ENCODE data around the gene ABLIM1.

The ABLIM1 gene

GRCh38 chr10:114645706-114646105 lies 12.4 kb downstream of the ABLIM1 start:
- no peak for DNase-seq

- no peak for DNase-seq
These were observed 14.9 kb downstream of the ABLIM1 start for GRCh38 chr10:114643158-114643557.

- DNase-seq, result no peak
These were observed 15.3 kb downstream of the ABLIM1 start for GRCh38 chr10:114642729-114643128.

- no peak for DNase-seq
These were observed 19.1 kb downstream of the ABLIM1 start for GRCh38 chr10:114638821-114639625.

GRCh38 chr10:114635797-114636550 lies 22.1 kb downstream of the ABLIM1 start:
- DNase-seq, result no peak

GRCh38 chr10:114635101-114635500 lies 23.0 kb downstream of the ABLIM1 start:
- no peak for DNase-seq

- DNase-seq, result no peak
These were observed 23.5 kb downstream of the ABLIM1 start for GRCh38 chr10:114634609-114634979.

GRCh38 chr10:114632869-114633715 lies 25.0 kb downstream of the ABLIM1 start:
- no peak for DNase-seq

- DNase-seq, result no peak
These were observed 26.2 kb downstream of the ABLIM1 start for GRCh38 chr10:114631666-114632417.

- no peak for DNase-seq
These were observed 26.9 kb downstream of the ABLIM1 start for GRCh38 chr10:114631090-114631665.

- no peak for DNase-seq
These were observed 28.0 kb downstream of the ABLIM1 start for GRCh38 chr10:114629824-114630730.

- DNase-seq, result no peak
These were observed 28.8 kb downstream of the ABLIM1 start for GRCh38 chr10:114629083-114629823.

- DNase-seq, result no peak
These were observed 30.0 kb downstream of the ABLIM1 start for GRCh38 chr10:114628106-114628505.

GRCh38 chr10:114626841-114627240 lies 31.2 kb downstream of the ABLIM1 start:
- no peak for DNase-seq

GRCh38 chr10:114624951-114625780 lies 32.9 kb downstream of the ABLIM1 start:
- DNase-seq, result no peak

GRCh38 chr10:114624422-114624821 lies 33.7 kb downstream of the ABLIM1 start:
- DNase-seq, result no peak

- no peak for DNase-seq
These were observed 34.3 kb downstream of the ABLIM1 start for GRCh38 chr10:114623661-114624294.

GRCh38 chr10:114623155-114623554 lies 34.9 kb downstream of the ABLIM1 start:
- DNase-seq, result no peak

- DNase-seq, result no peak
These were observed 39.4 kb downstream of the ABLIM1 start for GRCh38 chr10:114618722-114619121.
